GM21526 (cell line): ENCODE data around the gene ZFHX3.

Experiments used
- ATAC-seq: cut with Tn5 transposase; IDR thresholded peaks from one replicate; pipeline ENCODE4 v1.9.1; 2021; ENCODE audit warnings: moderate library complexity; ENCODE audit not compliant: unreplicated experiment, low FRiP score

The ZFHX3 gene

DNA sequence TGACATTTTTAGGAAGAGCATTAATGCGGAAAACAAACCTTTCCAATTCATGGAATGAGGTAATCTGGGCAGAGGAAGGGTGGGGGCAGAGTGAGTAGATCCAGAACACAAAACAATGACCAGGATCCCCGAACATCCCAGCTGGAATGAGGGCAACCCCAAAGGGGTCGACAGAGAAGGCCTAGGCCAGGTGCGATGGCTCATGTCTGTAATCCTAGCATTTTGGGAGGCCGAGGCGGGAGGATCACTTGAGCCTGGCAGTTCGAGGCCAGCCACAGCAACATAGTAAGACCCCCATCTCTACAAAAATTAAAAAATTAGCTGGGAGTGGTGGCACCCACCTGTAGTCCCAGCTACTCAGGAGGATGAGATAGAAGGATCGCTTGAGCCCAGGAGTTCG, 64.7 kb downstream of the ZFHX3 start:
- ATAC-seq: no peak

DNA sequence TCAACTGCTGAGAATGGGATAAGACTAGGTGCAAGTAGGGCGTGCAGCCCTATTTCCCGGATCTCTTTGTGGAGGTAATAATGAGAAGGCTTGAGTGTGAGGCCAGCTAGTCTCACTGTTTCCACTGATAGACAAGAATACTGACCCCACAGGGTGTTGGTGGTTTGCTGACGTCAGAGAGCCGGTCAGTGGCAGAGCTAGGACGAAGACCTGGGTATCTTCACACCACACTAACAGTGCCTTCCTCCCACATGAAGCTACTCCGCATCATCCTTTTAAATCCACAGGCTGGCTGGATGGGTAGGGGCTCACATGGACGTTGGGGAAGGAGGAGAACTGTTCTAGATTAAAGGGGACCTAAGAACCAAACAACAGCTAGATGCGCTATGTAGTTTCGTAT, 68.0 kb downstream of the ZFHX3 start:
- ATAC-seq: no peak

DNA sequence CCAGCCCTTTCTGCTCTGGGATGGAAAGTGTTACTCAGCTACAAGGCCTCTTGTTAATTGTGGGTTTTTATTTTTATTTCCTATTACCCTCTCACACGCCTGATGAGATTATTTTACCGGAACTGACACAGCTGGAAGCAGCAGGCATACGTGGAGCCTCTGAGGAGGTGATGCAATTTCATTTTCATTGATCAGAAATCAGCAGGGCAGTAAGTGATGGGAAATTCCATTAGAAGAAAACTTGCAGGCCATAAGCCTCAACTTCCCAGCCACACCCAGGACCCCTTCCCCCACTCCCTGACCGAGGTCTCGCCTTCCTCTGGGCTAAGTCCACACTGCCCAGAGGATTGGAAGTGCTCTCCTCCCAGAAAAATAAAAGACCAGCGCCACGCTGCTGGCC, 69.7 kb downstream of the ZFHX3 start:
- no peak for ATAC-seq

DNA sequence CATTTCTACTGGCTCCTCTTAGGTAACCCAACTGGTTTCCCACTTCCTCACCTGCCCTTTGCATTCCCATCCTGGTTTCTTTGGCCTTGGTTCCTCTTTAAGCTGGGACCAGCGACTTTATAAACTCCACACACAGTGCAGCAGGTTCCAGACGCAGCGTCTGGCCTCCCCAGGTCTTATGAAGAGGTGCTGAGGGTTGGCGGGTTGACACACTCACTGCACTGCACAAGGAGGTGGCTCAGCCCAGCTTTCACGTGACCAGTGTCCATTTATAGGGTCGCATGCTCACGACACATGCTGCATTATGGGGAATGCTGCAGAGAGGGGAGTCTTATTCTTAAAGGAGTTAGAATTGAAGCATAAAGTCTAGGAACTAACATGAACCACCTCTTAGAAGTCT, 70.8 kb downstream of the ZFHX3 start:
- no peak for ATAC-seq

DNA sequence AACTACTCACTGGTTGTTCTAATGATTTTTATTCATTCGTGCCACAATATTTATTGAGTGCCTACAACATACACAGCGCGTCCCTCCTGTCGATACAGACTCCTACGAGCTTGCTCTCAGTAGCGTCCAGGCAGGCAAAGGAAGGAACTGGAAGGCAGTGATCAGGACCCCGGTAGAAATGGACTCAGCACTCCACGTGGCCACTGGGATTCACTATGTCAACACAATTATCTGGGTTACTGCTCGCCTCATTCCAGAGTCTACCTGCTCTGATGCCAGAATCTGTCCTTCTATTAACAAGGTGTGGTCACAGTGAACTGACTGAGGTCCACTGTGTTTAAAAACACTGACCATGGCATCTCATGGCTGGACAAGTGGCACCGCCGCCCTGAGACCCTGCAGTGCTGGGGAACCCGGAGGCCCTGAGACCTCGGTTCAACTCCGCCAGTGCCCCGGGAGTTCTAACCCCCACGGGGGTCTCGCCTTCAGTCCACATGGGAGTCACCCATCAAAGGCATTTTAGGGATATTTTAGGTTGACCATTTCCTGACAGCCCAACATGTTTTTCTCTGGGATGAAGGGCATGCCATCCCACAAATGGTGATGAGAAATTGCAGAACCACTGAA, 71.4 kb downstream of the ZFHX3 start:
- ATAC-seq: no peak

DNA sequence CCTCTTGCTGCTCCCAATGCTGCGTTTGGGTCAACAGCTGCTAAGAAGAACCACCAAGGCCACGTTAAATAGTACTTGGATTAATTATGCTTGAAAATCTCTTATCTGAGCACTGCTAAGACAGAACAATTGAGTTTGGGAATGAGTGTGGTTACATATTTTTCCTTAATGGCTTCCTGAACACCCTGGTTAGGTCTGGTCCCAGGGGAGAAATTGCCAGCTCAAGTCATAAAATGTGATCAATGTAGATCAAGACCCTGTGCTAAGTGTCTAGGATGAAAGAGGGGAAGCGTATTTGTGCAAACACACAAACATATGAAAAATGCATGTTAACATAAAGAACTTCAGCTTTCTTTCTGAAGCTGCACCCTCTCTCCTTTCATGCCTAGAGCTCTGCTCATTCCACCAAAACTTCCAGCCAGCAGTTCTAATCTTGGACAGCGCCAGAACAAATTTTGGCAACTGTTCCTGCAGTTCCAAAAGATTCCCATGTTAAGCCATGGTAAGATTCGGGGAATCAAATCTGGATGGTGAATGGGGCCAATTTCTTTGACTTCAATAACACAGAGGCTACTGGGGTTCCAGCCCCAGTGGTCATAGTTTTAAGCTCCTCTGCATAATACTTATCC, 72.0 kb downstream of the ZFHX3 start:
- no peak for ATAC-seq

DNA sequence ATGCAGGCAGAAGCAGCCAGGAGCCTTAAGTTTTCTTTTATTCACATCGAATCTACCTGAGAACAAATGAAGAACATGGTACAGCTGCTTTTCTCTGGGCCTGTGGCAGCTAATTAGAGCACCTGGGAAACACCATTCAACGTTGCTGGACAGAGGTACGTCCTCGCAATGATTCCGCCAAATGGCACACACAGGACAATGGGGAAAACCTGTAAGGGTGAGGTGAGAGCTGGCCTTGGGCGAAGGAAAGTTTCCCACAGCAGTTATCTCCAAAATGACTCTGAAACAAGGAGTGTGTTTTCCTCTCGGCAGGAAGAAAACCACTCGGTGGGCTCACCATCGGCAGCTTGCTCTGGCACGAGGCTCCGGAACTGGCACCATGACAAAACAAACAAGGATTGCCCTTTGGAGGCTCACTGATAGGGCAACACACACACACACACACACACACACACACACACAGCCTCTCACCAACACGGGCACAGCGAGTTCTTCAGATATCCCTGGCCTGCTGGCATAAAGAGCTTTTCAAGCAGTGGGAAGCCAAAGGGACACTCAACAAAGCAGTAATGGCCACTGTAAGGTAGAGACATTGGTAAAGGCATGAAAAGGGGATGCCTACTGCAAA, 73.7 kb downstream of the ZFHX3 start:
- no peak for ATAC-seq

DNA sequence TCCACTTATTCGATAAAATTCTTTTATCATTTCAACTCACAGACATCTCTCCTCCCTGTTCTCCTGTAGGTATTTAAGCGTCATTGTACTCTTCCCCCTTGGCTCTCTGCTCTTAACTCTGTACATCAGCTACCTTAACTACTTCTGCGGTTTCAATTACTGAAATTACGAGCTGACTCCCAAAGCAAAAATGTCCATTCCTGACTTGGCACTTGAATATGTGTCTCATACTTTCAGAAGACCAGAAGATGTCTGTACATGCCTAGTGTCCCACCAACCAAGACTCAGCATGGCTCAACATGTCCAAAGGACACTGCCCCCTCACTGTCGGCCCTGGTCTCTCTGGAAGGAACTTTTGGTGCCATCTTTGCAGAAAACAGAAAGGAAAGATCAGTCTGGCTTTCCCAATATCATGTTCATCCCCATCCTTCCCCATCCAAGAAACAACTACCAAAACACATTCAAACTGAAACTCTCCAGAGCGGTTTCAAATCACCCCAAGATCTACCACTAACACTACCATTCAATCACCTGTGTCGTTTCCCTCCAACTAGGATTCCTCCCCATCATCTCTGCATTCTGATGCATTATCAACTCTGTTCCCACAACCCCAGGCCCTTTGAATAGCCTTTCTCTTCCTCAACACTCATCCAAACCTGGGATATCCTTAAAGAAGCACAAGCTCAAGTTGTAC, 74.9 kb downstream of the ZFHX3 start:
- ATAC-seq: no peak

DNA sequence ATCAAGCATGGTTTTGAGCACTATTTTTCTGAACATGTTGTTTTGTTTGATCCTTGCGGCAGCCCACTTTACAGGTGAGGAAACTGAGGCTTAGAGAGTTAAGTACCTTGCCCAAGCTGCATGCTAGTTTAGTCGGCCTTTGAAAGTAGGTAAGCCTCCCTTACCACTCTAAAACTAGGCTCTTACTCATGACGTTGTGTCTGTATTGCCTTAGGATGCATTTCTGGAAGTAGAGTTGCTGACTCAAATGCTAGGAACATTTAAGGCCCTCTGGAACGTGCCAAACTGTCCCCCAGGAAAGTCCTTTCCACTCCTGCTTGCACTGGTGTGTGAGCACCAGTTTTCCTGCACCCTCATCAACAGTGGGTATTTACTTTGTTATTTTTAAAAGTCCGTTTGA, 76.6 kb downstream of the ZFHX3 start:
- ATAC-seq: no peak

DNA sequence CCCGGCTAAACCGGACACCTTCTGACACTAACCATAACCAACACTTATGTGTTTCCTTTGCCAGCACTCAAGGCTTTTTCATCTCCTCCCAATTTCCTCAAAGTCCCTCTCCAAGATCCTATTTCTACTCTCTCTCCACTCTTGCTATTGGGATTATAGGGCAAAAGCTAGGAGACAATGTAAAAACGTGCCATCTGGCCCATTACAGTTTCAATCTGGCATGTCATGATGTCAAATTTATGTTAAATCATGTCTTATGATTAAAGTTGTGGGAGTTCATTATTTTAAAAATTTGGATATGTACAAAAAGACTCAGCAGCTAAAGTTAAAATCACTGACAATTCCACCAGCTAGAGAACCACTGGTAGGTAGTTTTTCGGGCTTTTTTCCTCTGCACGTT, 77.3 kb downstream of the ZFHX3 start:
- ATAC-seq: no peak

DNA sequence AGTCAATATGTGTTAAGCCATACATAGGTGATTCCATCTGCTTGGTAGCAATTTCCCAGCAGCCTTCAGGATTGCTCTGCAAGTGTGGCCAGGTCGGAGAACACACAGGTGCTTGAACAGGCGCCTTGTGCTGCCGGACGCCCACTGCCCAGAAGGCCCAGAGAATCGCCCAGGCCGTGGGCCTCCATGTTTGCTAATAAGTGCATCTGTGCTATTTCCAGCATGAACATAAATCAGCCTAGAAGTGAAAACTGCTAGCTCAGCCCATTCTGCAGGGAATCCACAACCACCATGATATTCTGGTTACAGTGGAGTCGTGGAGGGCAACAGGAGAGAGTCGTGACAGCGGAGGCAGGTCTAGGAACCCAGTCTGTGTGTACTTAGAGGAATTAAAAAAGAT, 78.1 kb downstream of the ZFHX3 start:
- ATAC-seq: no peak

DNA sequence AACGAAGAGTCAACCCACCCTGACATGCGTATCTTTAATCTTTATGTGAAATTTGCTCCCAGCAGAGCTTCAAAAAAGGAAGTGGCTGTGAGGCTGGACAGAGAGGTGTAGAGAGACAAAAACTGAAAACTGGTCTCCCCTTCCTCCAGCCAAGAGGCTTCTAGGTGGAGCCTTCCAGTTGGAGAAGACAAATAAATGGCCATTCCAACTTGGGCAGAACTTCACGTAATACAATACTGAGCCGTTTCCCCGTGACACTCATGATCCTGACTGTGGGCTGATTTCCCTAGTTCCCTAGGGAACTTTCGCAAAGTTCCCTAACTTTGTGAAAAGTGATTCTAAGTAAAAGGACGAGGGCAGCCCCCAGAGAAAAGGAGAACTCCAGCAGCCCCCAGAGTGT, 78.8 kb downstream of the ZFHX3 start:
- no peak for ATAC-seq

DNA sequence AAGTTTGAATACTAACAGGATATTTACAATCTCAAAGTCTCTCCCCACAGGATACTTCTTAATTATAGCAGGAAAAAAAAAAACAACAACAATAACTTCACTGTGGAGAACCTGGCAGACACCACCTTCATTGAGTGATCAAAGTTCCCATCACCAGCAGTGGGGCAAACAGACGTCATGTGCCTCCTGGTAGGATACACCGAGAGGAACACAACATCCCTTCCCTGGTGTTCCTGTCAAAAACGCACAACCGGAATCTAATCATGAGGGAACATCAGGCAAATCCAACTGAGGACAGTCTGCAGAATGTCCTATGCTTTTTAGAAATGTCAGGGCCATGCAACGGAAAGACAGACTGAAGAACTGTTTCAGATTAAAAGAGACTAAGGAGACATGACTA, 80.0 kb downstream of the ZFHX3 start:
- ATAC-seq: no peak

DNA sequence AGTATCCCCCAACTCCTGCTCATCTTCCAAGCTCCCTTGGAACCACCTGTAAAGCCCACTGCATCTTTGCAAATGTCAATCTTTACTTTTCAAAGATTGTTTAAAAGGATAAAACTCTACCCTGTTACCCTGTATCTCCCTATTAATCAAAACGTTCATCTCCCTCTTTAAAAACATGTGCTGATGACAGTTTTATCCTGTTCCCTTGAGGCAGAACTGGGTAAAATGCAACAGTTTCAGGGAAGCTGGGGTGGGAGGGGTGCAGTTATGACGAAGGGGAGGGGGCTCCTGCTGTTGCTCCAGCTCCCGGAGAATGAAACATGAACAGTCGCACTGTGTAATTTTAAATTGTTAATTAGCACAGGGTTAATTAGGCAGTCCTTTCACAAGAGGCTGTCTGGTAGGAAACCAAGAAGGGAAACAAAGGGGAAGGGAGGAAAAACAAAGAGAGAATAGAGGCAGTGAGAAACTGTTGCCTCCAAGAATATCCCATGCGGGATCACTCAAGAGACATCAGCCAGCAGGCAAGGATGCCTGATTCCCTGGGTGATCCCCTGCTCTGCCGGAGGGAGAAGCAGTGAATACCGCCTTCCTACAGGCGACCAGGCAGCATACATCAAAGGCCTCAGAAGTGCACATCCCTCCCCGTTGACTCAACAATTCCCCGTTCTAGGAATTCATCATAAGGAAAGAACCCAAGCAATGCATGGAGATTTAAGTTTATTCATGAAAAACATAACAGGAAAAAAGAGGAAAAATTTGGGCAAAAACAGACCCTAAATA, 84.2 kb downstream of the ZFHX3 start:
- ATAC-seq: no peak

DNA sequence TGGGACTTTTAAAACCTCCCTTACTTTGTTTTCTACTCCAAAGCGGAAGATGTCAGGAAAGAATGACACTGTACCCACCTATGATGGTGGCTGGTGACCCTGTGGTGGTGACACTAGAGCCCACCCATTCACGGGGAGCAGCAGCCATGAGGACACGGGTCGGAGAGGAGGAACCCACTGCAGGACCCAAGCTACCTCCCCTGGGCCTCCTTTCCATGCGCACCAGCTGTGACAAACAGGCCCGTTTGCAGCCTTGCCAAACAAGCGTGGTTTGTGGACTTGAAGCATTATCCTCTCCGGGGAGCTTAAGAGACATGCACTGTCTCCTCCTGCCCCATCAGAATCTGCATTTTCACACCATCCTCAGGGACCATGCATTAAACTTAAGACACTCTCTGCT, 85.6 kb downstream of the ZFHX3 start:
- ATAC-seq: no peak

DNA sequence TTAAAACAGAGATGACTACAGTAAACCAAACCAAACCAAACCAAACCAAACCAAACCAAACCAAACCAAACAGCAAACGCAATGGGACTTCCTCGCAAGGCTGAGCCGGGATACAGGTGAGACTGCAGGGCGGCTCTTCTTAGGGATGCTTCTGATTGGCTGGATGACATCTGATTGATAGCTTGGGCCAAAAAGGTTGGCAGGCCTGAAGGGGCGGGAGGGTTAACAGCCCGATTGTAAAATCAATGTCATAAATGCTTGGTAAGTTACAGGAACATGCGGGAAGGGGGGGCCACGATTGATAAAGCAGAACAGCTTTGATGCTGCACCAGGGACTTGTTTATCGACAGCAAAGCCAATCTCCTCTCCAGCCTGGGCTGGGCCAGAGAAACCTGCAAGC, 86.1 kb downstream of the ZFHX3 start:
- no peak for ATAC-seq

DNA sequence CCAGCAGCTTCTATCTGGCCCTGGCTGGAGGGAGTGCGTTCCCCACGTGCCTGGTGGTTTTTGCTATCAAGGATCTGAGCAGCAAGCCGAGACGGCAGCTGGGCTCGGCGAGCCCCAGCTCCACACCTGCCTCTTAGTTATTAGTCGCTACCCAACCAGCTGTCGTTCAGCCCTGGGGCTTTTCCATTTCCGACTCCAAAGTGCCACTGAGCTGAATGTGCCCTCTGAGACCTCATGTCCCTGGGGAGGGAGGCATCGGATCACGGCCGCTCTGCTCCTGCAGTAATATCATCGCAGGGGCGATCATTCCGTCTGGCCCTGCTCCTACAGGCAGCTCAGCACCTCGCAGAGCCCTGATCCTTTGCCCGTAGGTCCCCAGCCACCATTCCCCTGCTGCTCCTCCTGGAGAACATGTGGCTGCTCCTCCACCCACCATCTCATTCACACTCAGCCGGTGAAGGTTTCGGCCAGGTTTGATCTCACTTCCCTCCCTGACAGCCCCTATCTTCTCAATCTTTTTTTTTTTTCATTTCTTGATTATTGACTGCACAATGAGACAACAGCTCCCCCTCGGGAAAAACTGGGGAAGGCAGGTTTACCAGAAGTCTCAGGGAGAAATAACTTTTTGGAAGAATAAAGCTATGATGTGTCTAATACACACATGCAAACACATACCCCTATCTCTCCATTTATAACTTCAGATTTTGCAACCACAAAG, 86.7 kb downstream of the ZFHX3 start:
- no peak for ATAC-seq

DNA sequence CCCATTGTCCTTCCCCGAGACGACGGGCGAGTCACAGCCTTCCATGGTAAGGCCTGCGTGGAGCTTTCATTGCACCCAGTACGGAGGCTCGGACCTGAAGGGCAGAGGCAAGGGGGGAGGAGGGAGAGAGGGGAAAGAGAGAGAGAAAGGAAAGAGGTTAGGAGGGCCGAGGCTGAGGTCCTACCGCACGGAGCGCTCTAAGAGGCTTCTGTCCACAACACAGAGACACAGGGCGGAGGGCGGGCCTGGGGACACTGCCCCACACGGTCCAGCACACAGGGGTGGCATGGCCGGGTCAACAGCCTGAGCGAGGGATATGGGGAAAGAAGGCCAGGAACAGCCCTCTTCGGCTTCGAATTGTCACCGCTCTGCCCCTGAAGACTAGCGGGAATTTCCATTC, 87.8 kb downstream of the ZFHX3 start:
- ATAC-seq: no peak

DNA sequence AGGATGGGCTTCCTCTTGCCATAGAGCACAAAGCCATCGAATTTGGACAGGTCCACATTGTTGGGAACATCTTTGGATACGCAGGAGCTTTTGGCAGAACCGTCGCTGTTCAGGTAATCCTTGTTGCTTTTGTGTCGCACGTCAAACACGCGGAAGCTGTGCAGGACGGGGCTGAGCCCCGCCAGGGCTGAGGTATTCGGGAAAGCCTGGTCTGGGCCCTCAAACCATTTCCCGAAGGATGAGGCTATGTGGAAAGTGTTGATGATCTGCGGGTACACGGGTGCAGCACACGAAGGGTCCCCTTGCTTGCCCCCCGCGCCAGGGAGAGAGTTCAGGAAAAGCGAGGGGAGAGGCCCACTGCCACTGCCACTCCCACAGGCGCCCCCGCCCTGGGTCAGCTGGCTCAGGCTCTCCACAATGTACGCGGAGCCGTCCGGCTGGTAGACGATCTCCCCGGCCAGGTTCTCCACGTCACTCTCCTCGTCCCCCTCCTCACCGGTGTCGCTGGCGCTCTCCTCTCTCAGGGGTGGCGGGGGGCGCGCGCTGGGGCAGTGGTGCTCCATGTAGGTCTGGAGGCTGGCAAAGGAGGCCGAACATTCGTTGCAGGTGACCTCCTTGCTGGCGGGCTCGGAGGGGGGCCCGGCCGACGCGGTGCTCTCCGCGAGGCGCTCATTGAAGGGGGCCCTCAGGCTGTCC, 88.5 kb downstream of the ZFHX3 start:
- no peak for ATAC-seq
